ENCODE measurements around the gene SLC3A2. TPM values are rescaled to one million over a fixed set of nuclear protein-coding genes. Genes with fewer than 3 reads are reported as not detected.

Gene SLC3A2
- total and polyA plus RNA-seq, 2 of the 13 experiments (the other 11 are each of a cell fraction or from before 2014, with no cell fraction given), result 213 to 226 TPM

- TF ChIP-seq ARID5B (CRISPR knock-in tag; IDR thresholded peaks at IDR 0.05) (no peak), NKX3-1 (CRISPR knock-in tag; IDR thresholded peaks at IDR 0.05) (no peak), ZXDC (CRISPR knock-in tag; IDR thresholded peaks at IDR 0.05) (no peak), MYNN (CRISPR knock-in tag; IDR thresholded peaks at IDR 0.05; ENCODE audit: low read depth) (no peak), HOXA7 (CRISPR knock-in tag; IDR thresholded peaks at IDR 0.05) (no peak), ZNF160 (CRISPR knock-in tag; IDR thresholded peaks at IDR 0.05) (no peak), AHR (CRISPR knock-in tag; IDR thresholded peaks at IDR 0.05) (no peak), ZNF660 (CRISPR knock-in tag; IDR thresholded peaks at IDR 0.05; ENCODE audit: borderline replicate concordance, low read depth) (no peak), ZNF703 (CRISPR knock-in tag; IDR thresholded peaks at IDR 0.05; ENCODE audit: borderline replicate concordance) (no peak), PLSCR1 (CRISPR knock-in tag; IDR thresholded peaks at IDR 0.05; ENCODE audit: borderline replicate concordance) (no peak), SMARCE1 (IDR thresholded peaks at IDR 0.05; ENCODE audit: borderline replicate concordance) (no peak), RFXAP (CRISPR knock-in tag; IDR thresholded peaks at IDR 0.05; ENCODE audit: borderline replicate concordance) (no peak), NFATC3 (CRISPR knock-in tag; IDR thresholded peaks at IDR 0.05) (0 out of 2 replicates have a peak, but pooled peaks have one; percentile 8), CREM (IDR thresholded peaks at IDR 0.05) (no peak), CREM (CRISPR knock-in tag; IDR thresholded peaks at IDR 0.05) (no peak), ZBTB2 (CRISPR knock-in tag; IDR thresholded peaks at IDR 0.05; ENCODE audit: low read depth) (no peak), ATF1 (CRISPR knock-in tag; IDR thresholded peaks at IDR 0.05) (no peak), BRF2 (CRISPR knock-in tag; IDR thresholded peaks at IDR 0.05) (no peak), ZNF841 (CRISPR knock-in tag; IDR thresholded peaks at IDR 0.05; ENCODE audit: borderline replicate concordance) (no peak), PAWR (CRISPR knock-in tag; IDR thresholded peaks at IDR 0.05; ENCODE audit: borderline replicate concordance) (no peak), ZNF543 (CRISPR knock-in tag; IDR thresholded peaks at IDR 0.05) (no peak)
These were observed 24.3 kb upstream of the SLC3A2 start (continued) for GRCh38 chr11:62856333-62856895.
